ENCODE results near the gene GSTA1. TPM values are rescaled to one million over a fixed set of nuclear protein-coding genes. Genes with fewer than 3 reads are reported as not detected.
"Not testable (repeated sequence)": the region's sequence is repeated elsewhere in the genome, so short reads cannot be mapped to it uniquely, and the experiment has no call there.

GSTA1 gene
- 0.11 TPM in 1 of 2 replicates, not detected in the other for total RNA-seq (2014; rRNA removed; shearing (Covaris generic))
- 0.45 and 1.1 TPM in 2 replicates for polyA plus RNA-seq (2016; fragmentation: Nextera tagmentation; extraction: Ambion mirVana)

- H3K9ac ChIP-seq; H3K79me2 ChIP-seq (ENCODE audit: insufficient read depth); H3K27me3 ChIP-seq (replicated peaks; ENCODE audit: insufficient read depth); H3K4me3 ChIP-seq; H3K9me3 ChIP-seq (ENCODE audit: low read depth); H2AFZ ChIP-seq; H3K9me2 ChIP-seq (ENCODE audit: insufficient read depth); DNase-seq; H3K4me2 ChIP-seq (ENCODE audit: unreplicated experiment); H3K27ac ChIP-seq; H3K36me3 ChIP-seq (ENCODE audit: low read depth); in situ Hi-C loops (cut with MboI); H4K20me1 ChIP-seq (ENCODE audit: insufficient read depth): not testable (repeated sequence)
- Histone ChIP-seq H3F3A (ENCODE audit: insufficient read depth) (peaks cover 15% of the 10 kb centered on the region; the same call in 1 of the 2 replicates), H3K4me1 (ENCODE audit: insufficient read depth) (peaks cover 13% of the 10 kb centered on the region)
- WGBS, 2 experiments (ENCODE audit: low coverage in 1 of 2, low lambda C conversion rate in 2 of 2, missing lambda C conversion rate in 2 of 2), result 49 to 55% methylated on average over 5 of the region's 5 CpGs
These were observed at the start of gene GSTA1 for GRCh38 chr6:52803668-52804255. Gene GSTA1 (minus strand): TSS chr6:52803816. CDS start chr6:52799267, 4,549 bp downstream.

DNA sequence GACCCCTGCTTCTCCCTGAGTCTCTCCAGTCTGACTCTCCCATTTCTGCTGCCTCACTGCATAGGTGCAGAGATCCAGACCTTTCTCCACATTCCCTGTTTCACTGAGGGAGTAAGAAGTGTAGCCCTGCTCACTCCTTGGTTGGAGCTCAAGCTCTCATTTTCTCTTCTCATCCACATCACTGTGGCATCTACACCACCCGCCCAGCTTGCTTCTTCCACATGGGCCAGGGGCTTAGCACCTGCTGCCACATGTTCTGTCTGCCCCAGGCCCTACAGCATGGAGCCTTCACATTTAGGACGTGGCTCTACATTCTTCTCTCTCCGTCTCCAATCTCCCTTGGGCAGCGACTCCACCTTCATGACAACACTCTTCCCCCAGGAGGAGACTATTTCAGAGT is 45.5 kb upstream of the GSTA1 start:
- no peaks in the 10 kb centered on the region for H3K79me2 ChIP-seq (ENCODE audit: insufficient read depth)

GRCh38 chr6:52846002-52846401 is 42.4 kb upstream of the GSTA1 start:
- Histone ChIP-seq H3F3A (ENCODE audit: insufficient read depth) (no peaks in the 10 kb centered on the region; the same call in 1 of the 2 replicates), H2AFZ (no peak overlapping the region), H3K79me2 (ENCODE audit: insufficient read depth) (no peaks in the 10 kb centered on the region), H3K4me2 (ENCODE audit: unreplicated experiment) (no peak overlapping the region), H4K20me1 (ENCODE audit: insufficient read depth) (no peaks in the 10 kb centered on the region), H3K4me3 (no peak overlapping the region), H3K9me3 (ENCODE audit: low read depth) (no peaks in the 10 kb centered on the region), H3K36me3 (ENCODE audit: low read depth) (no peaks in the 10 kb centered on the region), H3K9ac (no peak overlapping the region), H3K9me2 (ENCODE audit: insufficient read depth) (no peaks in the 10 kb centered on the region), H3K27me3 (replicated peaks; ENCODE audit: insufficient read depth) (no peaks in the 10 kb centered on the region; the same call in 1 of the 2 replicates), H3K4me1 (ENCODE audit: insufficient read depth) (no peaks in the 10 kb centered on the region), H3K27ac (no peak overlapping the region)
- in situ Hi-C loops (cut with MboI), result no loop called here
- WGBS, 2 experiments (ENCODE audit: low coverage in 1 of 2, low lambda C conversion rate in 2 of 2, missing lambda C conversion rate in 2 of 2), result 17 to 32% methylated on average over 1 of the region's 1 CpG
- no peak for TF ChIP-seq EZH2 (IDR thresholded peaks at IDR 0.05; ENCODE audit: insufficient read depth, poor library complexity, severe bottlenecking)
- TF ChIP-seq EZH2phosphoT487 (IDR thresholded peaks at IDR 0.05; ENCODE audit: insufficient read depth, low read depth), result no peak
- DNase-seq, result no peak

More for the DNA sequence above, 45.5 kb upstream of the GSTA1 start:
- H3K4me2 ChIP-seq (ENCODE audit: unreplicated experiment), result no peak overlapping the region
- no peak overlapping the region for H3K27ac ChIP-seq
- H3F3A ChIP-seq (ENCODE audit: insufficient read depth), result no peaks in the 10 kb centered on the region
- H3K9me3 ChIP-seq (ENCODE audit: low read depth), result no peaks in the 10 kb centered on the region
- no peaks in the 10 kb centered on the region for H3K9me2 ChIP-seq (ENCODE audit: insufficient read depth)
- no peak overlapping the region for H2AFZ ChIP-seq
- no peak overlapping the region for H3K9ac ChIP-seq
- no peaks in the 10 kb centered on the region for H4K20me1 ChIP-seq (ENCODE audit: insufficient read depth)
- in situ Hi-C loops (cut with MboI), result no loop called here
- no peaks in the 10 kb centered on the region for H3K4me1 ChIP-seq (ENCODE audit: insufficient read depth)
- H3K36me3 ChIP-seq (ENCODE audit: low read depth), result no peaks in the 10 kb centered on the region
- no peak for DNase-seq
- WGBS, 2 experiments (ENCODE audit: low coverage in 1 of 2, low lambda C conversion rate in 2 of 2, missing lambda C conversion rate in 2 of 2), result 45 to 52% methylated on average over 4 of the region's 4 CpGs
- H3K4me3 ChIP-seq, result no peak overlapping the region
- peaks cover 20% of the 10 kb centered on the region; the same call in 1 of the 2 replicates for H3K27me3 ChIP-seq (replicated peaks; ENCODE audit: insufficient read depth)
- TF ChIP-seq EZH2 (IDR thresholded peaks at IDR 0.05; ENCODE audit: insufficient read depth, poor library complexity, severe bottlenecking), result no peak
- TF ChIP-seq EZH2phosphoT487 (IDR thresholded peaks at IDR 0.05; ENCODE audit: insufficient read depth, low read depth), result no peak

- in situ Hi-C loops (cut with MboI), result no loop called here
- no peaks in the 10 kb centered on the region for H3K79me2 ChIP-seq (ENCODE audit: insufficient read depth)
- H3F3A ChIP-seq (ENCODE audit: insufficient read depth), result peaks cover 4% of the 10 kb centered on the region; the same call in 1 of the 2 replicates
- no peaks in the 10 kb centered on the region for H3K9me2 ChIP-seq (ENCODE audit: insufficient read depth)
- H3K4me2 ChIP-seq (ENCODE audit: unreplicated experiment), result no peak overlapping the region
- H3K4me1 ChIP-seq (ENCODE audit: insufficient read depth), result 0 out of 2 replicates have a peak, but pooled peaks cover 5% of the 10 kb centered on the region
- no peaks in the 10 kb centered on the region for H3K9me3 ChIP-seq (ENCODE audit: low read depth)
- H3K27me3 ChIP-seq (replicated peaks; ENCODE audit: insufficient read depth), result no peaks in the 10 kb centered on the region; the same call in 1 of the 2 replicates
- H3K4me3 ChIP-seq, result no peak overlapping the region
- H3K27ac ChIP-seq, result no peak overlapping the region
- no peak for DNase-seq
- no peaks in the 10 kb centered on the region for H4K20me1 ChIP-seq (ENCODE audit: insufficient read depth)
- no peak overlapping the region for H2AFZ ChIP-seq
- H3K36me3 ChIP-seq (ENCODE audit: low read depth), result no peaks in the 10 kb centered on the region
- WGBS, 2 experiments (ENCODE audit: low coverage in 1 of 2, low lambda C conversion rate in 2 of 2, missing lambda C conversion rate in 2 of 2), result 69 to 76% methylated on average over 4 of the region's 4 CpGs
- no peak for TF ChIP-seq EZH2 (IDR thresholded peaks at IDR 0.05; ENCODE audit: insufficient read depth, poor library complexity, severe bottlenecking)
- TF ChIP-seq EZH2phosphoT487 (IDR thresholded peaks at IDR 0.05; ENCODE audit: insufficient read depth, low read depth), result no peak
- H3K9ac ChIP-seq, result no peak overlapping the region
These were observed 40.0 kb upstream of the GSTA1 start for GRCh38 chr6:52843605-52844004.
